GM18519 (cell line): ENCODE results near the gene SMG6.
A peak's percentile ranks its signal among the peaks of the same experiment; 100 is the strongest.

ENCODE experiments used
- ATAC-seq: cut with Tn5 transposase; IDR thresholded peaks from one replicate; pipeline ENCODE4 v1.9.1; 2021; ENCODE audit warnings: mild to moderate bottlenecking, moderate library complexity; ENCODE audit not compliant: unreplicated experiment, low FRiP score

Gene SMG6

GRCh38 chr17:2055292-2056205 lies 248.0 kb downstream of the SMG6 start:
- ATAC-seq = no peak

GRCh38 chr17:2054512-2055291 lies 248.9 kb downstream of the SMG6 start, which contains the start of gene HIC1:
Gene HIC1, plus strand, starts transcription at chr17:2055103. Its CDS starts 1,588 bp downstream, at chr17:2056691.
- peak; percentile 26 for ATAC-seq

DNA sequence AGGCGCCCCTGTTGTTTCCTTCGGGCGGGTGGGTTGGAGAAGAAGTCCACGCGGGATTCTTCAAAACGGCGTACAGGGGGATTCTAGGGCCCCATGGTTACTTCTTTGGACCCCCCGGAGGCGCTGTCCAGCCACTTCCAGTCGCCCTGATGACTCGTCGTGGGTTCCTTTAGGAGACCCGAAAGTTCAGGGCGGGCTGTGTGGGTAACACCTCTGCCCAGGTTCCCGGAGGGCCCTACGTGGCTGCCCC lies 249.4 kb downstream of the SMG6 start:
- no peak for ATAC-seq

DNA sequence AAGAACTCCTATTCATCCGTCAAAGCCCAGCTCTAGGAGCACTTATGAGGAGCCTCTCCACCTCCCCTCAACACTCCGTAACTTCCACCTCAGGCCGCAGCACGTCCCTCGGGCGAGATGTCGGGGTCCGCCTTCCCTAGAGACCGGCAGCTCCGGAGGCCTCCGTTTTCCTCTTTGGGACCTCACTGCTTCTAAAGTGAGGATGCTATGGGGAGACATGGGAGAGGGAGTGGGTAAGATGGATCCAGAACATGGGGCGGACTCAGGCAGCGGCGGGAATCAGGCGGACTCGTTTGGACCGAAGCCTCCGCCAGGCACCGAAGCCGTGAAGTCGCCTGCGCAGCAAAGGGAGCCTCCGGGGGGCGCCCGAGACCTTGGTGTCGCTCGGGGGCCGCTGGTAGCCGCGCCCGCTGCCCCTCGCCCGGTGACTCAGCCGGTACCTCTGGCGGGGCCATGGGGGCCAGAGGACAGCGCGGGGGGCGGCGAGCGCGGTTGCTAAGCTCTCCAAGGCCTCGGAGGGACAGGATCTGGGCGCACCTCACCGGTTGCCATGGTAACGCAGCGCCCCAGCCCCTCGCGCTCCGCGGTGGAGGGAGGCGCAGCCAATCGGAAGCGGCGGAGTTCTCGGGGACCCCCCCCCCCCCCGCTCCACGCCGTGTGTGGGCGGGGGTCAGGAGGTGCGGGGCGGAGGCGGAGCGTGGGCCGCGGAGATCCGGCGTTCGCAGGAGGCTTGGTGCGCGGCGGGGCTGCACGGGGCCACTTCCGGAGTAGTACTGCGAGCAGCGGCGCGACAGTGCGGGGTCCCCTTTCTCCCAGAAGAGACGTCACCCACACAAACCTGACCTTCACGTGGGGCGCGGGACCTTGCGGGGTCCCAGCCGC lies 250.0 kb downstream of the SMG6 start:
- no peak for ATAC-seq

- ATAC-seq = no peak
Observed at GRCh38 chr17:2051933-2052559, 251.5 kb downstream of the SMG6 start.

DNA sequence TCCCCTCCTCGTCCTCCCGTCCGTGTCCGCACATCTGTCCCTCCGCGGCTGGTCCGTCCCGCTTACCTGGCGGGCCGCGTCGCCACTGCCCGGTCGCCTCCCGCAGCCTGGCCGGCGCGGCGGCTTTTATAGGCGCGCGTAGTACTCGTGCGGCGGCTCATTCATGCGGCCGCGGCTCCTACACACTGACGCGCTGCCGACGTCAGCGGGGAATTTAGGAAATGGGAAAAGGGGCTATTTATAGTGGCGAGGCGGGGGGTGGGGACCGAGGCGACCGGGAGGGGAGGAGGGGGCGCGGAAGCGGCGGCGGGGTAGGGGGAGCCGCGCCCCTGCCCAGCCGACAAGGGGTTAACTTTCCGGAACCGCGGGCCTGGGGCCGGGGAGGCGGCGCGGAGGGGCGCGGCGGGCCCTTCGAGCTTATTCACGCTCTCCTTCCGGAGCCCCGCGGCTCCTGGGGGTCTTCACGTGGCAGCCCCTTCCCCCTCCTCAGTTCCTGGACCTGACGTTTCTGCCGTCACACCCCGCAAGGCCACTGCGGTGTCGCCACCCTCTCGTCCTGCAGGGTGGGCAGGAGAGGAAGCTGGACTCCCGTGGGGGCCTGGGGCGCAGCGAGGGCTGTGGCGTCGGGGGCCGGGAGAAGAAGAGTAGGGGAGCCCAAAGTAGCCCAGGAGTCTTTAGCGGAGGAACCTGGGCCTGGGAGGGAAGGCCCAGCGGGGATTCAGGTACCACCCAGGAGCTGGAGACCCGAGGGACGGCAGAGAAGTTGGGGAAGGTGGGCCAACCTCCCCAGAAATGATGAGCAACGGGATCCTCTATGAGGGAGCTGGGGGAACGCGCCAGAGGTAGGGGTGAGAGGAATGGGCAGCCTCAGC lies 252.3 kb downstream of the SMG6 start:
- no peak for ATAC-seq

DNA sequence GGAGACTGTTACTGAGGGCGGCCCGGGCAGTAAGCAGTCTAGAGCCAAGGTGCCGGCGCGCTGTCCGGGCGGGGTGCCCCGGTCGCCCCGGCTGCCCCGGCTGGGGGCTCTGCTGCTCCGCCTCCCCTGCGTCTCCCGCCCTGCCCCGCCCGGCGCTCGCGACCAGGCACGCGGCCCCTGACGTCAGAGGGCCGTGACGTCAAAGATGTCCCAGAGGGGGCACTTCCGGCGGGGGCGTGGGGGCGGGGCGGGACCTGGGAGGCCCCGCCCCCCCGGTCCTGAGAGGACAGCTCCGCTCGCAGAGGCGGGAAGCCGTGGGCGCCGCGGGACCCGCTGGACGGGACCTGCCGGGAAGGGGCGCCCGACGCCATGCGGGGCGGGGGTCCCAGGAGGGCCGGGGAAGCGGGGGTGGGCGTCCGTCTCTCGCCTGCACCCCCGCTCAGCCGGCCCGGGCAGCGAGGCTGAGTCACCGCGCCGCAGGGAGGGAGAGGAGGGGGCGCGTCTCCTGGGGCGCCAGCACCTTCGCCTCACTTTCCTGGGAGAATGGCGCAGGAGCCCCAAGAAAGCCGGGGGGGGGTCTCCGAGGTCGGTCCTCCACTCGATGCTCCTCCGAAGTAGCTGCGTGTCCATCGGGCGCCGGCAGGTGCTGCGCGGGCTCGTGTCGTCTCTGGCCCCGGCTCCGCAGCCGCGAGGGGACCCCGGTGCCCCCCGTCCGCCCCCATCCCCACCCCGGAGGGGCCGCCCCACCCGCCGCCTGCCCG lies 253.1 kb downstream of the SMG6 start:
- no peak for ATAC-seq

DNA sequence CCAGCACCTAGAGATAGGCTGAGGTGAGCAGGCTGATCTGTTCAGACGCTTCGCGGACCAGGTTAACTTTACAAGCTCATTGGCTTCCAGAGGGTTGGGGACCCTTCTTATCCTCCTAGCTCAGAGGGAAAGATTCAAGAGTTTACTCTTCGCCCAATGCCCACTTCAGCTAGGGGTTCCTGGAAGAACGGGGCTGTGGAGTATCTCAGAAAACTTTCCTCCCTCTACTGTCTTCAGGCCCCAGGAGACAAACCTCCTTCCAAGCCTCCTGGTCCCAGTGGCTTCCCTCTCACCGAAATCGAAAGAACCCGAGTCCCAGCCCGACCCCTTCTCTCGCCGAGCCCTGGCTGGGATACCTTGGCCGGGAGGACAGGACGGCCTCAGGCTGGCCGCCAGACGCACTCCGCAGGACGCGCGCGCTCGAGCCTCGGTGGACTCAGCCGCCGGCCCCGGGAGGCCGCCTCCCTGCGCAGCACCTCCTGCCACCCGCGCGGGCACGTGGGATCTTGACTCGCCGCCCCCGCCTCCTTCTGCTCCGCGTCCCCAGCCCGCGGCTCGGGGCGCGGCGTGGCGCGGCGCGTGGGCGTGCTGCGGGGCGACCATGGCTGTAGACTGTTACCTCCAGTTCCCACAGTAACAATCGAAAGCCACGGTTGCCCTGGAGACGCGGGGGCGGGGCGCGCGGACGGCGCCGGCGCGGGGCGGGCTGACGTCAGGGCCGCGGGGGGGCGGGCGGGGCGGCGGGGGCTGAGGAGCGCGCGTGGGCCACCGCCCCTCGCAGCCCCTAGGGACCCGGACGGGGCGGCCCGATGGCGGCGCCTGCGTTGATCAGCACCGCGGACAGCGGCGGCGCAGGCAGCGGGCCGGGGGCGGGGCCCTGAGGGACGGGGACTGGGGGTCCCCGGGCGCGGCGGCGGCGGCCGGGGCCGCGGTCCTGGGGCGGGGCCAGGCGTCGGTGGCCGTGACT lies 254.0 kb downstream of the SMG6 start:
- ATAC-seq = no peak

DNA sequence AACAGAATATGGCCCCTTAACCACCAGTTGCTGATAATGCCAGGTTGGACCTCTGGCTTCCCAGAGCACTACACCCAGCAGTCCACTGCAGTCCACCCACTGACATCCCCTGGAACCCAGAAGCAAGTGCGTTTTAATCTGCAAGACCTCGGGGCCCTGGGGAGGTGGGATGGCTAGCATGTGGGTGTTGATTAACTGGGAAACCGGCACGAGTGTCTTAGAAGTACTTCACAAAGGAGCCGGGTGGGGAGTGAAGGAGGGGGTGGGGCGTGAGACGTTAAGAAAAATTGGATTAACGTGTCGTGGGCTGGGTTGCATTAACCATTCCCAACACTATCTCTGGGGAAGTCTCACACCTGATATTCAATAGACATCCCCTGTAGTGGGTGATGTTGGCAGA lies 254.8 kb downstream of the SMG6 start:
- no peak for ATAC-seq

GRCh38 chr17:2047590-2047989 lies 256.0 kb downstream of the SMG6 start:
- ATAC-seq = no peak

DNA sequence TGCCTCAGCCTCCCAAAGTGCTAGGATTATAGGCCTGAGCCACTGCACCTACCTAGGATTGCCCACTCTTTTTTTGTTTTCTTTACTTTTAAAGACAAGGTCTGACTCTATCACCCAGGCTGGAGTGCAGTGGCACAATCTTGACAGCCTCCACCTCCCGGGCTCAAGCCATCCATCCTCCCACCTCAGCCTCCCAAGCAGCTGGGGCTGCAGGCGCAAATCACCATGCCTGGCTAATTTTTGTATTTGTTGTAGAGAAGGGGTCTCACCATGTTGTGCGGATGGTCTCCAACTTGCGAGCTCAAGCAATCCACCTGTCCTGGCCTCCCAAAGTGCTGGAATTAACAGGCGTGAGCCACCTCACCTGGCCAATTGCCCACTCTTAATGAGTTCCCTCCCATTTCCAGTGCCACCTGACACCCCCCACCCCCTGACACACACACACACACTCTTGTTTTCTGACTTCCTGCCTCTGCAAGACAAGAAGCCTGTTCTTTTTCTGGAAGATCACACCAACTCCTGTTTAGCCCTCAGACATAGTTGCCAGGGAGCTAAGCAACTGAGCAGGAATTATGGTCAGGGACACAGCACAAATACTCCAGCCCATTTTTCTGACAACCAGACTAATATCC lies 259.2 kb downstream of the SMG6 start:
- no peak for ATAC-seq

- no peak for ATAC-seq
Observed at GRCh38 chr17:2043785-2044184, 259.8 kb downstream of the SMG6 start.

- no peak for ATAC-seq
Observed at GRCh38 chr17:2042933-2043332, 260.7 kb downstream of the SMG6 start.

DNA sequence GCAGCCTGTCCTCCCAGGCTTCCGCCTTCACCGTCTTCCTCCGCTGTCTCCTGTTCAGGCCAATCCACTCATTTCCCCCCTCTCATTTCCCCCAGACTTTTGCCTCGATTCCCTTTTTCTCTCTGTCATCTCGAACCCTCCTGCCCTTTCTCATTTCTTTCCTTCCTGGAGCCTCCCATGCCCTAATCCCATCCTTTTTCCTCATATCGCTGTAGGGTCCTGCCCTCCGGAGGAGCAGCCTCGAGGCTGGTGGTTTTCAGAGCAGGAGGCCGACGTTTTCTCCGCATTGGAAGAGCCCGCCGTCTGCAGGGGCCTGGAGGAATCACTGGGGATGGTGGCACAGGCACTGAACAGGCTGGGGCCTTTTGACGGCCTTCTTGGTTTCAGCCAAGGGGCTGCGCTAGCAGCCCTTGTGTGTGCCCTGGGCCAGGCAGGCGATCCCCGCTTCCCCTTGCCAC lies 261.2 kb downstream of the SMG6 start:
- ATAC-seq = no peak

GRCh38 chr17:2041561-2042389 lies 261.8 kb downstream of the SMG6 start, which contains the start of gene OVCA2:
Gene OVCA2, plus strand, starts transcription at chr17:2042022. Its CDS starts 26 bp downstream, at chr17:2042048.
- peak; percentile 75 for ATAC-seq

DNA sequence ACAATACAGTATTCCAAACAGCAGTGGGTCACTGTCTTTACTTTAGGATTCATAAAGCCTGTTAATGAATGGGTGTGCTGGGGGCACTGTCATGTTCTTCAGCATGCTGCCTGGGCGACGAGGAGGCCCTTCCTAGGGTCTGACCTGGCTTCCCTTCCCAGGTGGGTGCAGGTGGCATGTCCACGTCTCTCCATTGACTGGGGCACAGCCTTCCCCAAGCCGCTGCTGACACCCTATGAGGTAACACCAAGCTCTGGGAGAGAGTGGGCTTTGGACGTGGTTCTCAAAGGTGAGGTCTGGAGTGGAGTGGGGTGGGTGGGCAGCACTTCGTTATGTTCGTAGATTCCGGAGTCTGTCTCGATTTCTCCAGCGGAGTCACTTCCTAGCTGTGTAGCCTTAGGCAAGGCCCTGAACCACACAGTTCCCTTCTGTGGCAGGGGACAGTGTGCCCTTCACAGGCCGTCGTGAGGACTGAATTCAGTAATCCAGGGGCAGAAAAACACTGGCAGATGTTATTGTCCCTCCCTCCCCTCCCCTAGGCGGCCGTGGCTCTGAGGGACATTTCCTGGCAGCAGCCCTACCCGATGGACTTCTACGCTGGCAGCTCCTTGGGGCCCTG lies 262.5 kb downstream of the SMG6 start:
- ATAC-seq = no peak
